Measurements from ENCODE around the gene C16orf89. TPM values are rescaled to one million over a fixed set of nuclear protein-coding genes. Genes with fewer than 3 reads are reported as not detected.

The C16orf89 gene
- total RNA-seq, 4 donors from 2014 or later = 0.62 to 21.0 (median 7.7) TPM

DNA sequence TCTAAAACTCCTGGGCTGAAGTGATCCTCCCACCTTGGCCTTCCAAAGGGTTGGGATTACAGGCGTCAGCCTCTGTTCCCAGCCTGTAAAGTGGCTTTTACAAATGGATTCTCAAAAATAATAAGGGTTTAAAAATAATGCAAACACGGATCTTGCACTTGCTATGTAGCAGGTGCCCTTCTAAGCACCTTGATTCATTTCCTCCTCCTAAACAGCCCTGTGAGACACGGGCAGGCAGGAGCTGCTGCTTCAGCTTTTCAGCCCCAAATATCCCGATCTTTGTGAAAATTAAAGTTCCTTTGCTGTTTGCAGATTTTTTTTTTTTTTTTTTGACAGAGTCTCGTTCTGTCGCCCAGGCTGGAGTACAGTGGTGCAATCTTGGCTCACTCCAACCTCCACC lies 63.8 kb downstream of the C16orf89 start:
- Histone ChIP-seq H3K27me3 (peaks cover 5% of the 10 kb centered on the region), H3K27ac (no peak overlapping the region), H3K9me3 (no peaks in the 10 kb centered on the region), H3K4me1 (no peaks in the 10 kb centered on the region), H3K4me3 (no peak overlapping the region), H3K36me3 (no peaks in the 10 kb centered on the region)
- TF ChIP-seq, protein P1, sequence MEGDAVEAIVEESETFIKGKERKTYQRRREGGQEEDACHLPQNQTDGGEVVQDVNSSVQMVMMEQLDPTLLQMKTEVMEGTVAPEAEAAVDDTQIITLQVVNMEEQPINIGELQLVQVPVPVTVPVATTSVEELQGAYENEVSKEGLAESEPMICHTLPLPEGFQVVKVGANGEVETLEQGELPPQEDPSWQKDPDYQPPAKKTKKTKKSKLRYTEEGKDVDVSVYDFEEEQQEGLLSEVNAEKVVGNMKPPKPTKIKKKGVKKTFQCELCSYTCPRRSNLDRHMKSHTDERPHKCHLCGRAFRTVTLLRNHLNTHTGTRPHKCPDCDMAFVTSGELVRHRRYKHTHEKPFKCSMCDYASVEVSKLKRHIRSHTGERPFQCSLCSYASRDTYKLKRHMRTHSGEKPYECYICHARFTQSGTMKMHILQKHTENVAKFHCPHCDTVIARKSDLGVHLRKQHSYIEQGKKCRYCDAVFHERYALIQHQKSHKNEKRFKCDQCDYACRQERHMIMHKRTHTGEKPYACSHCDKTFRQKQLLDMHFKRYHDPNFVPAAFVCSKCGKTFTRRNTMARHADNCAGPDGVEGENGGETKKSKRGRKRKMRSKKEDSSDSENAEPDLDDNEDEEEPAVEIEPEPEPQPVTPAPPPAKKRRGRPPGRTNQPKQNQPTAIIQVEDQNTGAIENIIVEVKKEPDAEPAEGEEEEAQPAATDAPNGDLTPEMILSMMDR (IDR thresholded peaks at IDR 0.05) = no peak
- no peak for TF ChIP-seq POLR2AphosphoS5 (IDR thresholded peaks at IDR 0.05)
- ATAC-seq = no peak
- WGBS, 2 donors (ENCODE audit: low coverage in 1 of 2) = 63 to 74% methylated on average over 3 to 4 of the region's 6 CpGs

DNA sequence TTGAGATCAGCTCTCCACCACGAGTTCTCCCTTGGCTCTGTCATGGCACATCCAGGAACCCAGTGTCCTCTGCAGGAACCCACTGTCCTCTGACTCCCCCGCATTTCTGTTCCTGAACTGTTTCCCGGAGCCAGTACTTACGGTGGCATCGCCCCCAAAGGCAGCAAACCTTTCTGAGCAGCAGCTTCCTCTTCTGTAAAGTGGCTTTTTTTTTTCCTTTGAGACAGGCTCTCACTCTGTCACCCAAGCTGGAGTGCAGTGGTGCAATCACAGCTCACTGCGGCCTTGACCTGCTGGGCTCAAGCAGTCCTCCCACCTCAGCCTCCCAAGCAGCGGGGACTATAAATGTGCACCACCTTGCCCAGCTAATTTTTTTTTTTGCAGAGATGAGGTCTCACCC lies 64.2 kb downstream of the C16orf89 start:
- no peak for ATAC-seq
- H3K27ac ChIP-seq = no peak overlapping the region
- no peak for TF ChIP-seq POLR2AphosphoS5 (IDR thresholded peaks at IDR 0.05)
- TF ChIP-seq, protein P1 (IDR thresholded peaks at IDR 0.05) = no peak
- no peak for TF ChIP-seq EP300 (IDR thresholded peaks at IDR 0.05)
- TF ChIP-seq POLR2A (IDR thresholded peaks at IDR 0.05) = no peak

DNA sequence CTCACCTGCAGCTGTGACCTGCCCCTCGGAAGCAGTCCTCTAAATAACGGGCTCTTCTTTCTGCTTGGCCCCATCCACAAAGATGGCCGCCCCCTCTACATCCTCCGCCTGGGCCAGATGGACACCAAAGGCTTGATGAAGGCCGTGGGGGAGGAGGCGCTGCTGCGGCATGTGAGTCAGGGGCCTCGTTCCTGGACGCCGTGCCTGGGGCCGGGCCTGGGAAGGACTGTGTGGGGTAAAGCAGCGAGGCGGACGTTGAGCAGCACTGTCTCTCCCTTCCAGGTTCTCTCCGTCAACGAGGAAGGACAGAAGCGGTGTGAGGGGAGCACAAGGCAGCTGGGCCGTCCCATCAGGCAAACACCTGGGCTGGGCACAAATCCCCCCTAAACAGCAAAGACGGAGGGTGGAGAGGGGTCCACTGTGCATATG lies 65.2 kb downstream of the C16orf89 start:
- 80 to 100% methylated on average over 1 to 3 of the region's 19 CpGs for WGBS, 2 donors (ENCODE audit: low coverage in 1 of 2)
- Histone ChIP-seq H3K9me3 (no peaks in the 10 kb centered on the region), H3K4me3 (no peak overlapping the region), H3K27me3 (peaks cover 5% of the 10 kb centered on the region), H3K4me1 (no peaks in the 10 kb centered on the region), H3K27ac (no peak overlapping the region), H3K36me3 (no peaks in the 10 kb centered on the region)
- ATAC-seq = no peak
- TF ChIP-seq, protein P1 (IDR thresholded peaks at IDR 0.05) = no peak
- TF ChIP-seq POLR2A (IDR thresholded peaks at IDR 0.05) (no peak), EP300 (IDR thresholded peaks at IDR 0.05) (no peak), POLR2AphosphoS5 (IDR thresholded peaks at IDR 0.05) (no peak)

More for the DNA sequence above, 64.2 kb downstream of the C16orf89 start:
- no peak overlapping the region for H3K4me3 ChIP-seq
- WGBS, 2 donors (ENCODE audit: low coverage in 1 of 2) = 63 to 84% methylated on average over 5 to 7 of the region's 7 CpGs
- no peaks in the 10 kb centered on the region for H3K9me3 ChIP-seq
- no peaks in the 10 kb centered on the region for H3K36me3 ChIP-seq
- peaks cover 5% of the 10 kb centered on the region for H3K27me3 ChIP-seq
- no peaks in the 10 kb centered on the region for H3K4me1 ChIP-seq

DNA sequence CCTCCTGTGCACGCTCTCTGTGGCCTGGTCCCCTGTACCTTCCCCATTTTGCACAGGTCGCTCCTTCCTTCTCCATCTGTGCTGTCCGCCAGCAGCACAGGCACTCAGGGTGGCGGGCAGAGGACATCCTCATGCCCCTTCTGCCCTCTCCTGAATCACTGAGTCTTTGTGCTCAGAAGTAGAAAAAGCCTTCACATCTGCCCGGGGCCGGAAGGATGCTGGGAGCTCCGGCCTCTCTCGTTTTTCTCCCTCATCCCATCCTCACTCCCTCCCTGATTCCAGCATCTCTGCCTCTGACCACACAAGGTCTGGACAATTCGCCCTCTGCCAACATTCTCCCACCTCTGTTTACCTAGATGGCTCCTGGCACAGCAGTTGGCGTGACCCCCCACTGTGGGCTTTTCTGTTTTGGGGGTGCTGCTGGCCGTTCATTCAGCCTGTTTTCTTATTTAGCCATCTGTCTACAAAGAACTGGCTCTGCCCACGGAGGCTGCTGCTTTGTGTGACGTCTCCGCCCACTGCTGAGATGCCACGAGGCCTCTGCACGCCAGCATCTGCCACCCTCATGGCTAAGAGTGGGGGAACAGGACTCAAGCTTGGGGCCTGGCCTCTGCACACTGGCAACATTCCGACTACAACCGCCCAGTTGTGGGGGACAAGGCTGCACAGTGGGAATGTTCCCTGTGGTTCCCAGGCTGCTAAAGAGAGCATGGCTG lies 70.9 kb downstream of the C16orf89 start:
- 62 to 81% methylated on average over 9 to 12 of the region's 18 CpGs for WGBS, 2 donors (ENCODE audit: low coverage in 1 of 2)
- no peaks in the 10 kb centered on the region for H3K4me1 ChIP-seq
- TF ChIP-seq, protein P1 (IDR thresholded peaks at IDR 0.05) = no peak
- TF ChIP-seq POLR2A (IDR thresholded peaks at IDR 0.05) (no peak), POLR2AphosphoS5 (IDR thresholded peaks at IDR 0.05) (no peak), EP300 (IDR thresholded peaks at IDR 0.05) (no peak)
- peaks cover 0 to 4% of the 10 kb centered on the region in 2 donors for H3K36me3 ChIP-seq
- H3K9me3 ChIP-seq = no peaks in the 10 kb centered on the region
- peaks cover 27% of the 10 kb centered on the region for H3K27me3 ChIP-seq
- ATAC-seq = no peak
- H3K4me3 ChIP-seq = no peak overlapping the region
- no peak overlapping the region for H3K27ac ChIP-seq

Other genes starting within 250 kb of the C16orf89 start
- gene GLYR1, start 218.7 kb downstream of the C16orf89 start, total RNA-seq = 100 to 1,000 TPM in 2 of 4 donors, 10 to 100 TPM in 2; 86.0 to 129 (median 97.0) TPM
- 10 to 100 TPM; 22.8 to 46.2 (median 28.0) TPM for gene UBN1, start 218.5 kb downstream of the C16orf89 start, total RNA-seq
- gene PPL, start 128.8 kb downstream of the C16orf89 start, total RNA-seq = 10 to 100 TPM; 53.7 to 82.5 (median 76.5) TPM
- 1 to 10 TPM in 1 of 4 donors, under 1 TPM in 3; 0.16 to 1.3 (median 0.75) TPM for gene SEC14L5, start 107.6 kb downstream of the C16orf89 start, total RNA-seq
- gene NAGPA, start 32.0 kb downstream of the C16orf89 start, total RNA-seq = 10 to 100 TPM; 17.8 to 37.8 (median 27.7) TPM
- 10 to 100 TPM in 3 of 4 donors, 1 to 10 TPM in 1; 6.4 to 16.8 (median 12.9) TPM for gene ALG1, start 5.9 kb upstream of the C16orf89 start, total RNA-seq
- 10 to 100 TPM in 2 of 4 donors, 1 to 10 TPM in 2; 5.9 to 16.0 (median 9.1) TPM for gene EEF2KMT, start 31.8 kb upstream of the C16orf89 start, total RNA-seq